ENCODE results near the gene CACNA1A. TPM values are rescaled to one million over a fixed set of nuclear protein-coding genes. Genes with fewer than 3 reads are reported as not detected.

Gene CACNA1A
- total RNA-seq, 2 experiments from 2014 or later: 0.30 to 0.45 TPM

DNA sequence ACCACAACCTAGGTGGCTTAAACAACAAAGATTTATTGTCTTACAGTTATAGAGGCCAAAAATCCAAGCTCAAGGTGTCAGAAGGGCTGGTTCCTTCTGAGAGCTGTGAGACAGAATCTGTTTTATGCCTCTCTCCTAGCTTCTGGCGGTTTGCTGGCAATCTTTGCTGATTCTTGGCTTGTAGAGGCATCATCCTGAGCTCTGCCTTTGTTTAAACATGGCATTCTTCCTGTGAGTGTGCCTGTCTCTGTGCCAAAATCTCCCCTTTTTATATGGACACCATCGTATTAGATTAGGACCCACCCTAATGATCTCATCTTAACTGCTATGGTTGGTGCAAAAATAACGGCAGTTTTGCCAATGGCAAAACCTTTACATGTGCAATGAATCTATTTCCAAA is 169.1 kb downstream of the CACNA1A start:
- no peak overlapping the region for H3K27ac ChIP-seq (ENCODE audit: low read depth in 1 of 2, low read length in 2 of 2)
- CTCF ChIA-PET: no interaction called here

DNA sequence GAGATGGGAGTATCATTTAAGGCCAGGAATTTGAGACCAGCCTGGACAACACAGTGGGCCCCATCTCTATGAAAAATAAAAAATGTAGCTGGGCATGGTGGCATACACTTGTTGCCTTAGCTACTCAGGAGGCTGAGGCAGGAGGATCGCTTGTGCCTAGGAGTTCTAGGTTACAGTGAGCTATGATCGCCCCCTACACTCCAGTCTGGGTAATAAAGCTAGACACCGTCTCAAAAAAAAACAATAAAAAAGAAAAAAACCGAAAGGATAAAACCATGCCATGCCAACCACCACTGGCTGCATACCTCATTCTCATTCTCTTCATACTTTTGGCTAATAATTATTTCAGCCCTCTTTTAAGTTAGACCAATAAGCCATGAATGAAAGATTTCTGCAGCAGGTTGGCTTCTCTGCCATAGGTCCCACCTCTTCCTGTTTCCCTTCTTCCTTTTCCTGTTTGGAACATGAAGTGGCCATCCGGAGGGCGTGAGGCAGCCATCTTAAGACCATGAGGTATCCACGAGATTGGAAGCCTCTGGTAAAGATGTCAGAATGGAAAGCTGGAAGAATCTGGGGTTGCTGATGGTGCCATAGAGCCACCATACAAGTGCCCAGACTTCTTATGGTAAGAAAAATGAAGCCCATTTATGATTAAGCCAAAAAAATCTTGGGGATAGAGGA is 171.3 kb downstream of the CACNA1A start:
- no peaks in the 10 kb centered on the region for H3K36me3 Mint-ChIP-seq (ENCODE audit: low read depth)
- ATAC-seq (ENCODE audit: poor library complexity): no peak
- ChIA-PET POLR2A (no interaction called here), CTCF (no interaction called here)
- no peaks in the 10 kb centered on the region for H3K36me3 ChIP-seq (ENCODE audit: insufficient read depth, low read length)
- H3K4me3 ChIP-seq (ENCODE audit: low read length): no peak overlapping the region
- no peak overlapping the region for H3K27ac ChIP-seq (ENCODE audit: low read depth in 1 of 2, low read length in 2 of 2)
- H3K27me3 Mint-ChIP-seq: peaks cover 62% of the 10 kb centered on the region
- H3K4me1 ChIP-seq (ENCODE audit: insufficient read depth, low read length): no peaks in the 10 kb centered on the region
- no peaks in the 10 kb centered on the region for H3K4me1 Mint-ChIP-seq (ENCODE audit: low read depth)
- no peaks in the 10 kb centered on the region for H3K9me3 ChIP-seq (ENCODE audit: control insufficient read depth in 1 of 2, insufficient read depth in 1 of 2, low read length in 2 of 2)
- intact Hi-C loops (cut with DNase I, micrococcal nuclease): loop anchor here in 1 of 2 experiments (10.0 kb wide), 1 partner anchor 1510 kb away; no protein-coding TSS in a partner anchor
- DNase-seq: no peak
- no peak overlapping the region for H3K4me3 Mint-ChIP-seq
- H3K9me3 Mint-ChIP-seq: peaks cover 3% of the 10 kb centered on the region
- TF ChIP-seq, protein P1, sequence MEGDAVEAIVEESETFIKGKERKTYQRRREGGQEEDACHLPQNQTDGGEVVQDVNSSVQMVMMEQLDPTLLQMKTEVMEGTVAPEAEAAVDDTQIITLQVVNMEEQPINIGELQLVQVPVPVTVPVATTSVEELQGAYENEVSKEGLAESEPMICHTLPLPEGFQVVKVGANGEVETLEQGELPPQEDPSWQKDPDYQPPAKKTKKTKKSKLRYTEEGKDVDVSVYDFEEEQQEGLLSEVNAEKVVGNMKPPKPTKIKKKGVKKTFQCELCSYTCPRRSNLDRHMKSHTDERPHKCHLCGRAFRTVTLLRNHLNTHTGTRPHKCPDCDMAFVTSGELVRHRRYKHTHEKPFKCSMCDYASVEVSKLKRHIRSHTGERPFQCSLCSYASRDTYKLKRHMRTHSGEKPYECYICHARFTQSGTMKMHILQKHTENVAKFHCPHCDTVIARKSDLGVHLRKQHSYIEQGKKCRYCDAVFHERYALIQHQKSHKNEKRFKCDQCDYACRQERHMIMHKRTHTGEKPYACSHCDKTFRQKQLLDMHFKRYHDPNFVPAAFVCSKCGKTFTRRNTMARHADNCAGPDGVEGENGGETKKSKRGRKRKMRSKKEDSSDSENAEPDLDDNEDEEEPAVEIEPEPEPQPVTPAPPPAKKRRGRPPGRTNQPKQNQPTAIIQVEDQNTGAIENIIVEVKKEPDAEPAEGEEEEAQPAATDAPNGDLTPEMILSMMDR (IDR thresholded peaks at IDR 0.05): no peak
- H3K27me3 ChIP-seq (ENCODE audit: control insufficient read depth in 1 of 2, insufficient read depth in 2 of 2, low read length in 2 of 2): peaks cover 0 to 5% of the 10 kb centered on the region in 2 experiments
- H3K27ac Mint-ChIP-seq: no peak overlapping the region

More for the DNA sequence above, 169.1 kb downstream of the CACNA1A start:
- Histone ChIP-seq H3K36me3 (ENCODE audit: insufficient read depth, low read length) (no peaks in the 10 kb centered on the region), H3K4me3 (ENCODE audit: low read length) (no peak overlapping the region), H3K4me1 (ENCODE audit: insufficient read depth, low read length) (no peaks in the 10 kb centered on the region), H3K27me3 (ENCODE audit: control insufficient read depth in 1 of 2, insufficient read depth in 2 of 2, low read length in 2 of 2) (peaks cover 0 to 5% of the 10 kb centered on the region in 2 experiments), H3K9me3 (ENCODE audit: control insufficient read depth in 1 of 2, insufficient read depth in 1 of 2, low read length in 2 of 2) (no peaks in the 10 kb centered on the region)
- no peak overlapping the region for H3K4me3 Mint-ChIP-seq
- peaks cover 3% of the 10 kb centered on the region for H3K9me3 Mint-ChIP-seq
- H3K36me3 Mint-ChIP-seq (ENCODE audit: low read depth): no peaks in the 10 kb centered on the region
- no peak for DNase-seq
- ATAC-seq (ENCODE audit: poor library complexity): no peak
- H3K4me1 Mint-ChIP-seq (ENCODE audit: low read depth): no peaks in the 10 kb centered on the region
- POLR2A ChIA-PET: no interaction called here
- intact Hi-C loops (cut with DNase I, micrococcal nuclease): loop anchor here in 1 of 2 experiments (10.0 kb wide), 1 partner anchor 1512 kb away; no protein-coding TSS in a partner anchor
- H3K27me3 Mint-ChIP-seq: peaks cover 66% of the 10 kb centered on the region
- H3K27ac Mint-ChIP-seq: no peak overlapping the region
- TF ChIP-seq, protein P1 (IDR thresholded peaks at IDR 0.05): no peak

DNA sequence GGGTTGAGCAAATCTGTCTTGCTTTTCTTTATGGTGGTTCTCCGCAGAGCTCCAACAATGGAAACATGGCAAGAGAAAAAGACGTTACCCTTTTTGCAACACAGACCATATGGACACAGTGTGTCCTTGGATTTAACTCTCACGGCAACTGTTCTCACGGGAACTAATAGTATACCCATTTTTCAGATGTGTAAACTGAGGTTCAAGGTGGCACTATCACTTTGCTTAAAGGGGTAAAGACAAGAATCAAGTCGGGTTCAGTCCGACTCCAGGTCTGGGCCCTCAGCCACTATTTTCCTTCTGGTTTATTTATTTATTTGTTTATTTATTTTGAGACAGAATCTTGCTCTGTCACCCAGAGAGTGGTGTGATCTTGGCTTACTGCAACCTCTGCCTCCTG is 176.0 kb downstream of the CACNA1A start:
- H3K9me3 Mint-ChIP-seq: no peaks in the 10 kb centered on the region

More for the DNA sequence above, 176.0 kb downstream of the CACNA1A start:
- ATAC-seq (ENCODE audit: poor library complexity): no peak
- Histone ChIP-seq H3K9me3 (ENCODE audit: control insufficient read depth in 1 of 2, insufficient read depth in 1 of 2, low read length in 2 of 2) (no peaks in the 10 kb centered on the region), H3K4me1 (ENCODE audit: insufficient read depth, low read length) (no peaks in the 10 kb centered on the region), H3K36me3 (ENCODE audit: insufficient read depth, low read length) (no peaks in the 10 kb centered on the region), H3K27ac (ENCODE audit: low read depth in 1 of 2, low read length in 2 of 2) (no peak overlapping the region), H3K27me3 (ENCODE audit: control insufficient read depth in 1 of 2, insufficient read depth in 2 of 2, low read length in 2 of 2) (peaks cover 3 to 8% of the 10 kb centered on the region in 2 experiments), H3K4me3 (ENCODE audit: low read length) (no peak overlapping the region)
- no peak overlapping the region for H3K4me3 Mint-ChIP-seq
- no peak overlapping the region for H3K27ac Mint-ChIP-seq
- peaks cover 44% of the 10 kb centered on the region for H3K27me3 Mint-ChIP-seq
- no peak for DNase-seq
- TF ChIP-seq, protein P1 (IDR thresholded peaks at IDR 0.05): no peak
- no peaks in the 10 kb centered on the region for H3K4me1 Mint-ChIP-seq (ENCODE audit: low read depth)
- ChIA-PET CTCF (no interaction called here), POLR2A (no interaction called here)
- no peaks in the 10 kb centered on the region for H3K36me3 Mint-ChIP-seq (ENCODE audit: low read depth)
- intact Hi-C loops (cut with DNase I, micrococcal nuclease): loop anchor here in 1 of 2 experiments (10.0 kb wide), 1 partner anchor 1505 kb away; no protein-coding TSS in a partner anchor
